HCEC 1CT (cell line): ENCODE measurements around the gene AEBP1.

Experiments
- DNase-seq: peaks from one replicate; pipeline ENCODE4 v3.0.0-alpha.2; 2017

AEBP1 gene

DNA sequence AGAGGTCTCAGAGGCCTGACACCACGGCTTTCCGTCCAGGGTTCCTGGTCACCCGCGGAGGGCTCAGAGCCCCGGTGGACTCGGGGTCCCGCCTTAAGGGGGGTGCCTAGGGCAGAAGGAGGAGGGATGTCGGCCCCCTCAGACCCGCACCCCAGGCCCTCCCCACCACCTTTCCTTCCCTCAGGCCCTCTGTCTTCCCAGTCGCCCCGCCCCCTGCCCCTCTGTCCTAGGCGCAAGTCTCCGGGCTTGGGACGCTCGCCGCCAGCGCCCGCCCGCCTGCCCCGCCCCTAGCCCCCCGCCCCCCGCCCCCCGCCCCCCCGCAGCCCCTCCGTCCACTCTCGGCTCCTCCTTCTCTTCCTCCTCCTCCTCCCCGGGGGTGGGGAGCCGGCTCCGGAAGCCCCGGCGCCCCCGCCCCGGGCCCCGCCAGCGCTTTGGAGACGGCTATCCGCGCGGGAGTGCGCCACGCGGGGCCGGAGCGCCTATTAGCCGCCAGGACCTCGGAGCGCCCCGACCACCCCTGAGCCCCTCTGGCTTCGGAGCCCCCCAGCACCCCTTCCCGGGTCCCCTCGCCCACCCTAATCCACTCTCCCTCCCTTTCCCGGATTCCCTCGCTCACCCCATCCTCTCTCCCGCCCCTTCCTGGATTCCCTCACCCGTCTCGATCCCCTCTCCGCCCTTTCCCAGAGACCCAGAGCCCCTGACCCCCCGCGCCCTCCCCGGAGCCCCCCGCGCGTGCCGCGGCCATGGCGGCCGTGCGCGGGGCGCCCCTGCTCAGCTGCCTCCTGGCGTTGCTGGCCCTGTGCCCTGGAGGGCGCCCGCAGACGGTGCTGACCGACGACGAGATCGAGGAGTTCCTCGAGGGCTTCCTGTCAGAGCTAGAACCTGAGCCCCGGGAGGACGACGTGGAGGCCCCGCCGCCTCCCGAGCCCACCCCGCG is at the start of gene AEBP1:
Gene AEBP1, plus strand, starts transcription at position 423 of the 937 bp plus-strand sequence. Its CDS starts 321 bp downstream, at position 744.
- DNase-seq, result peak; percentile 22

DNA sequence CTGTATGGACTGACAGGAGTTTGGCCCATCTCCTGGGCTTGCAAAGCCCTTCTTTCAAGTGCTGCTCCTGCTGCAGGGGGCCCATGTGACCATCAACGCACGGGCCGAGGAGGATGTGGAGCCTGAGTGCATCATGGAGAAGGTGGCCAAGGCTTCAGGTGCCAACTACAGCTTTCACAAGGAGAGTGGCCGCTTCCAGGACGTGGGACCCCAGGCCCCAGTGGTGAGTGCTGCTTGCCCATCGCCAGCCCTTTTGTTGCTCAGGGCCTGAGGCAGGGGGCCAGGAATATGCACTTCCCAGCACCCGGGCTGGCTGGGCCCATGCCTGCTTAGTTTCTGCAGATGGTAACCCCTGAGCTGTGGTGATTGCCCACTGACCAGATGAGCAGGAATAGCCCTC is 47.5 kb upstream of the AEBP1 start:
- DNase-seq, result no peak

DNA sequence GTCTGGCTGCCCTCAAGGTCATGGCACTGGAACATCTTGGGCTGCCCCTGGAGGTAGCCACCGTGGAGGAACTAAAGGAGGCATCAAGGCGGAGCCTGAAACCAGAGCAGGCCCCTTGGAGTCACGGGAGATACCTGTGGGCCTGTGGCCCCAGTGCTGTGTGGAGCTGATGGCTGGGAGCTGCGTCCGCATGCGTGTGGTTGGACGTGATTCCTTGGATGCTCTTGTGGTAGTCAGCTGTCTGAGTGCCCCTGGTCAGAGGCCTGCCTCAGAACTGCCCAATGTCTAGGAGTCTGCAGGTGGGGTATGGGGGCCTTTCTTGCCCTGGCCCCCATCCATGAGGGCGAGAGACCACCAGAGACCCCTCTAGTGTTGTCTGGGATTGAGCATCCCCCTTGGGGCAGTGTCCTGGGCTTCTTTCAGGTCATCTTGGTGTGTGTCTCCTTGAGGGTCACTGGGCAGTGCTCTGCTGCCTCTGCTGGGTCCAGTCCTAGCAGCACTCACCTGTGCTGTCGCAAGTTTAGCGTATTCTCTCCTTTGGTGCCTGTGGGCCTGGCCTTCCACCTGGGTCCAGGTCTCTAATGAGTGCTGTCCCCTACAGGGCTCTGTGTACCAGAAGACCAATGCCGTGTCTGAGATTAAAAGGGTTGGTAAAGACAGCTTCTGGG is 46.8 kb upstream of the AEBP1 start:
- no peak for DNase-seq

DNA sequence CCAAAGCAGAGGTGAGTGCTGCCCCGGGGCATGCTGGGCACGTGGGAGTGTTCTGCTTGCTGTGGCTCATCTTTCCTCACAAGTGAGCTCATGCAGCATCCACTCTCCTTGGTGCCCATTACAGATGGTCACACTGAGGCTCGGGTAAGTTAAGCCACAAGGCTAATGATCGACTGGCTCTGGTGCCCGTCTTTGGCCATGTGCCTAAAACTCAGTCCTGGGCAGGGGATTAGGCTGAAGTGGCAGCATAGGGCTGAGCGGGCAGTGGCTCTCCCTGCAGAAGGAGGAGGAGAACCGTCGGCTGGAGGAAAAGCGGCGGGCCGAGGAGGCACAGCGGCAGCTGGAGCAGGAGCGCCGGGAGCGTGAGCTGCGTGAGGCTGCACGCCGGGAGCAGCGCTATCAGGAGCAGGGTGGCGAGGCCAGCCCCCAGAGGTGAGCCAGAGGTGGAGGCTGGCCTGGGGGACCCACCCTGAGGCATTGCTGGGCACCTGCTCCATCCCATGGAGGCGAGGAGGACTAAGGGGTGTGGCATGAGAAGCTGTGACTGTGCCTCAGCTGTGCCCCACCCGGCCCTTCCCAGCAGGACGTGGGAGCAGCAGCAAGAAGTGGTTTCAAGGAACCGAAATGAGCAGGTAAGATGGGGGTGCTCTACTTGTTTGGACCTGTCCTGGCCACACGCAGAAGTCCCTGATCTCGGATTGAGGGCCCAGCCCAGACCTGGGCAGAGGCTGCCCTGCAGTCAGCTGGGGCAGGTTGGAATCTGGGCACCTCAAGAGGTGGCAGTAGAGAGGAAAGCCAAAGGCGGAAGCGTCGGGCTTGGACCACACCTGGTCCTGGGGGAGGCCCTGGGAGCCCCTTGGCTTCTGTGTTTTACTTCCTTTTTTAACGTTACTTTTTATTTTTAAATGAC is 46.0 kb upstream of the AEBP1 start:
- no peak for DNase-seq

DNA sequence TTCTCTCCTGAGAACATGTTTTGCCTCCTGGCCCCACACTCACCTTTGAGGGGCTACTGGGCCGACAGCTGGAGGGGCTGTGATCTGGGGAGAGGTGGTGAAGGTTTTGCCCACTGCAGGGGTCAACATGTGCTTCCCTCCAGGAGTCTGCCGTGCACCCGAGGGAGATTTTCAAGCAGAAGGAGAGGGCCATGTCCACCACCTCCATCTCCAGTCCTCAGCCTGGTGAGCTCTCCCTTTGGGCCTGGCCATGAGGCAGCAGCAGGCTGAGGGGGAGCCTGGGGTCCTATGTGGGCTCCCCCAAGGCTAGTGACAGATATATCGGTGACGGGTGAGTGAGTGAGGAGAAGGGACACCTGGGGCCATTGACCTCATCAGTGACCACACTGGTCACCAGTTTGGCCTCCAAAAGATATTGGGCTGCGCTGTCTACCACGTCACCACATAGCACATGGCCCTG is 45.4 kb upstream of the AEBP1 start:
- DNase-seq, result no peak

DNA sequence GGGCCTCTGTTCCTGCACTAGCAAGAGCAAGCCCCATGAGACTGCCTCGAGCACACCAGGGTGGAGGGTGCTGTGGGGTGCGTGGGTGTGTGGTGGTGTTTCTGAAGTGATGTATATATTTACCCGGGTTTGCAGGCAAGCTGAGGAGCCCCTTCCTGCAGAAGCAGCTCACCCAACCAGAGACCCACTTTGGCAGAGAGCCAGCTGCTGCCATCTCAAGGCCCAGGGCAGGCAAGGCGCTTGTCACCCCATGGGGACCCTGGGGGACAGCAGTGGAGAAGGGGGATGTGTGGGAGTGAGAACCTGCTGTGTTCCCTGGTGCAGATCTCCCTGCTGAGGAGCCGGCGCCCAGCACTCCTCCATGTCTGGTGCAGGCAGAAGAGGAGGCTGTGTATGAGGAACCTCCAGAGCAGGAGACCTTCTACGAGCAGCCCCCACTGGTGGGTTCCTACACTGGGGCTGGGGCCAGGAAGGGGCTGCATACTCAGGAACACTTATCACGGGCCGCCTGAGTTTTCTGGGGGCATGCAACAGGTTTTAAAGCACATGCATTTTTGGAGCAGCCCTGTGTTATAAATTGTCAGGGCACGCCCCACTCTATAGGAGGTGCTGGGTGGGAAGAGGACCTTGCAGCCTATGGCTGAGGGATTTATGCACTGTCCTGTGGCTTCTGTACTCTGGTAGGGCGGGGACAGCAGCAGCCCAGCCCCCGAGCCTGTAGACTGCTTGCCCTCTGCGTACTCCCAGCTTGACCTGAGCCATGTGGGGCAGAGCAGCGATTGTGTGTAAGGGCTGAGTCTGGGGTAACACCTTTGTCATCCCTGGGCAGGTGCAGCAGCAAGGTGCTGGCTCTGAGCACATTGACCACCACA is 44.7 kb upstream of the AEBP1 start:
- no peak for DNase-seq

DNA sequence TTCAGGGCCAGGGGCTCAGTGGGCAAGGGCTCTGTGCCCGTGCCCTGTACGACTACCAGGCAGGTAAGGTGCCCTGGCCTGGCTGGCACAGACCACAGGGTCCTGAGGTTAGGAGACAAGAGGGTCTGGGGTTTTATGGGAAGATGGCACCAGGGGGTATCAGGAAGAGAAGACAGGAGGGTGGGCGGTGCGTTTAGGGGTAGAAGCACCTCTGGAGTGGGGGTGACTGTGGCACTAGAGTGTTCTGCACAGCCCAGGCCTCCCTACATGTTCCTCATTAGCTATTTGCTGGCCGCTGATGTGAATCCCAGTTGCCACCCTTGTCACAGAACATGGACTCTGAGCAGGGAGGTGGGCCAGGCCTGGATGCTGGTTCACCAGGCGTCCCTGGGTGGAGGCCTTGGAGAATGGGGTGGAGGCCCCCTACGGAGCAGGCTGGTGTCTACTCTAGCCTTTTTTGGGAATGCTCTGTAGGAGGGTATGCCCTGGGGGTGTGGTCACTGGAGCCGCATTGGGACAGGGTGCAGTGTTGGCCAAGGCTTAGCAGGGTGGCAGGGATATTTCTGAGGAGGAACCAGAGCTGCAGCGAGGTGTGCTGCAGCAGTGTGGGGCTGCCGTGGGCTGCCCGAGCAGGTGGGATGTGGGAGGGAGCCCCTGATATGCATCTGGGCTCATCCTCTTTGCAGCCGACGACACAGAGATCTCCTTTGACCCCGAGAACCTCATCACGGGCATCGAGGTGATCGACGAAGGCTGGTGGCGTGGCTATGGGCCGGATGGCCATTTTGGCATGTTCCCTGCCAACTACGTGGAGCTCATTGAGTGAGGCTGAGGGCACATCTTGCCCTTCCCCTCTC is 43.8 kb upstream of the AEBP1 start:
- no peak for DNase-seq

DNA sequence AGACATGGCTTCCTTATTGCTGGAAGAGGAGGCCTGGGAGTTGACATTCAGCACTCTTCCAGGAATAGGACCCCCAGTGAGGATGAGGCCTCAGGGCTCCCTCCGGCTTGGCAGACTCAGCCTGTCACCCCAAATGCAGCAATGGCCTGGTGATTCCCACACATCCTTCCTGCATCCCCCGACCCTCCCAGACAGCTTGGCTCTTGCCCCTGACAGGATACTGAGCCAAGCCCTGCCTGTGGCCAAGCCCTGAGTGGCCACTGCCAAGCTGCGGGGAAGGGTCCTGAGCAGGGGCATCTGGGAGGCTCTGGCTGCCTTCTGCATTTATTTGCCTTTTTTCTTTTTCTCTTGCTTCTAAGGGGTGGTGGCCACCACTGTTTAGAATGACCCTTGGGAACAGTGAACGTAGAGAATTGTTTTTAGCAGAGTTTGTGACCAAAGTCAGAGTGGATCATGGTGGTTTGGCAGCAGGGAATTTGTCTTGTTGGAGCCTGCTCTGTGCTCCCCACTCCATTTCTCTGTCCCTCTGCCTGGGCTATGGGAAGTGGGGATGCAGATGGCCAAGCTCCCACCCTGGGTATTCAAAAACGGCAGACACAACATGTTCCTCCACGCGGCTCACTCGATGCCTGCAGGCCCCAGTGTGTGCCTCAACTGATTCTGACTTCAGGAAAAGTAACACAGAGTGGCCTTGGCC is 43.0 kb upstream of the AEBP1 start:
- DNase-seq, result no peak

DNA sequence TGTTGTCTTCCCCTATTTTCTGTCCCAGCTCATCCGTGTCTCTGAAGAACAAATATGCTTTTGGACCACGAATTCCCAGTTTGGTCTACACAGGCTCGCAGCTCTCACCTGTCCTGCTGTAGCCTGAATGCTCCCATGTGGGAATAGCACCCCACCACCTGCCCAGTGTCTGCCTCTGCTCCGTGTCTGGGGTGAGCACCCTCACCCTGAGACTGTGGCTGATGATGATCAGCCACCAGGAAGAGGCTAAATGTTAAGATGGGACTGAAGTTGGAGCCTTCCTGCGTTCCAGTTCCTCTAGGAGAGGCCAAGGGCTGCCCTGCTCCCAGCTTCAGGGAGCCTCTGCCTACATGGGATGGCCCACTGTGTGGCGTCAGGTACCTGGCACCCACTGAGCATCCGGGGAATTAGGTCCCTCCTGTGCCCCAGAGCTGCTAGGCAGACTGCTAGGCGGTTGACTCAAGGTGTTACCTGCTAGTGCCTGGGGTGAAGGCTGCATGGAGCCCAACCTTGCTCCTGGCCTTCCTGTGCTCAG is 42.4 kb upstream of the AEBP1 start:
- no peak for DNase-seq

DNA sequence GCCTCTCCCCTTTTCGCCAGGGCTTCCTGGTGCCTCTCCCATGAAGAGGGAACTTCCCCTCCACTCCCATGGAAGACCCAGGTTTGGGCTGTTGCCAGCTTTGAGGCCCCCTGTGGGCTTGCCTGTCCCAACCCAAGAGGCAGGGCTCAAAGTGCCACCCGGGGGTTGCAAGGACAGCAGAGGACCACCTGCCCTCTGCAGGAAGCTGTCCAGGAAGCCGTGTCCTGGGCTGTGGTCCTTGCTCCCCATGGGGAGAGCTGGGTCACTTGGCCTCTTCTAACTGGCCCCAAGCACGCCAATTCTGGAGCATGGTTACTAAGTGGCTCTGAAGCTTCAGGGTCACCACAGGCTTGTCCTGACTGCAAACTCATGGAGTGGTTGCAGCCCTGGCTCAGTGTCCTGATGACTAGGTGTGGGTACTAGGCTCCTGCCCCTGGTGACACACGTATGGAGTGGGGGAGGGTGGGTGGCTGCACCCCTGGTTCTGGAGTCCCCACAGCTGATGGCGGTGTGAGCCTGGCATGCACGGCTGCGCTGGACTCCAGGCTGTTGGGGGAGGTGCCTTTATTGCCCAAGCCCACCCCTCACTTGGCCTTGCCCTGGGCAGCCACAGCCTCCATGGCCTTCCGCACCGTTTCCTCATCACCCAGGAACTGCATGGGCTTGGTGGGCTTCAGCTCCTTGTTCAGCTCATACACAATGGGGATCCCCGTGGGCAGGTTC is 41.8 kb upstream of the AEBP1 start:
- DNase-seq, result no peak

DNA sequence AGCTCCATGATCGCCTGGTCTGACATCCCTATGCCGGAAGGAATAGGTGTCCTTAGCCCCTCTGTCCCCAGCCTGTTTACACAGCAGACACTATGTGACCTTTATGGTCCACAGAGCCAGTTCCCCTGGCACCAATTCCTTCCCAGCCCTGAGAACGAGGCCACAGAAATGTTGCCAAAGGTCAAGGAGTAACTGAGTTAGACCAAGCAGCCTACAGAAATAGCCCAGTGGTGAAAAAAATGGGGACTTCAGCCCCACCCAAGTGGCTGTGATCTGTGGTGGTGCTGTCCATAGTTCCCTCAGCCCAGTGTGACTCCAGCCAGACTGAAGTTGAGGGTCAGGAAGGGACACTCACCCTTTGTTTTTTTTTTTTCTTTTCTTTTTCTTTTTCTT is 41.2 kb upstream of the AEBP1 start:
- DNase-seq, result no peak

DNA sequence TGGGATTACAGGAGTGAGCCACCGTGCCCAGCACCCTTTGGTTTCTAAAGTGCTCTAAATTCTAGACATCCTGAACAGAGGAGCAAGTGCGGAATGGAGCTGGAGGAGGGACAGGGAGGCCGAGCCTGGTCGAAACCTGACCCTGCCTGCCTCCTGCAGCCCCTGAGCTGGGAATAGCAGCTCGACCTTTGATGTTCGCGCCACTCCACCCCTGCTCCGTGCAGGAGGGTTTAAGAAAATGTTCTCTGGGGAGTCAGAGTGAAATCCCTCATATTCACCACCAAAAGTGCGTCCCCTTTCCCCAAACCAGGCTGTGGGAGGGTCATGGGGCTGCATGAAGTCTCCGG is 40.6 kb upstream of the AEBP1 start:
- no peak for DNase-seq

DNA sequence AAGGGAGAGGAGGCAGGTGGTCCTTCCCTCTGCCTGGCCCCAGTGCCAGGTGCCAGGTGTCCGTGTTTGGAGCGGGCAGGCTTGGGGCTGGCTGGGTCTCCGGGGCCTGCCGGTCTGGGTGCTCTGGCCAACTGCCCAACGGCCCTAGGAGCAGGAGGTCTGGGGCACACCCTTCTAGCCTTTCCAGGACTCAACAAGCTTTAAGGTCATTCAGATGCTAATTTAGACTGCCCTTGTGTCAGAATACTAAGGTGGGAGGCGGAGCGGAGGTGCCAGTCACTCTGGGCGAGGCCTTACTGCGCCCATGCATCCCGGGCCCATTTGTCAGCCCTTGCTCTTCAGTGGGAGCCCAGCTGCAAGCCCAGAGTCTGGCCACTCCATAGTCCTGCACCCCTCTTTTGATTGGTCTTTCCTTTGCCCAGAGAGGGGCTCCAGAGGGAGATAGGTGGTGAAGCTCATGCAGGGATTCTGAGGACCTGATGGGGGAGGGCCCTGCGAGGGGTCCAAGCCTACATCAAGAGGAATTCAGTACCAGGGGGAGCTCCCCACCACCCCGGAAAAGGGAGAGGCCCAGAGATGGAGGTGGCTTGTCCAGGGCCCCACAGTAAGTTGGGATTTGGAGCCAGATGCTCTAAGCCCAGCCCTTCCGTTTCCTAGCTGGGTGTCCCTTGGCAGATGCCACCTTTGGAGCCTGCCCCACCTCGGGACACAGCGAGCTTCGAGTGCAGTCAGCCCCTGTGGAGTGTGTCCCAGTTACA is 40.1 kb upstream of the AEBP1 start:
- DNase-seq, result no peak

DNA sequence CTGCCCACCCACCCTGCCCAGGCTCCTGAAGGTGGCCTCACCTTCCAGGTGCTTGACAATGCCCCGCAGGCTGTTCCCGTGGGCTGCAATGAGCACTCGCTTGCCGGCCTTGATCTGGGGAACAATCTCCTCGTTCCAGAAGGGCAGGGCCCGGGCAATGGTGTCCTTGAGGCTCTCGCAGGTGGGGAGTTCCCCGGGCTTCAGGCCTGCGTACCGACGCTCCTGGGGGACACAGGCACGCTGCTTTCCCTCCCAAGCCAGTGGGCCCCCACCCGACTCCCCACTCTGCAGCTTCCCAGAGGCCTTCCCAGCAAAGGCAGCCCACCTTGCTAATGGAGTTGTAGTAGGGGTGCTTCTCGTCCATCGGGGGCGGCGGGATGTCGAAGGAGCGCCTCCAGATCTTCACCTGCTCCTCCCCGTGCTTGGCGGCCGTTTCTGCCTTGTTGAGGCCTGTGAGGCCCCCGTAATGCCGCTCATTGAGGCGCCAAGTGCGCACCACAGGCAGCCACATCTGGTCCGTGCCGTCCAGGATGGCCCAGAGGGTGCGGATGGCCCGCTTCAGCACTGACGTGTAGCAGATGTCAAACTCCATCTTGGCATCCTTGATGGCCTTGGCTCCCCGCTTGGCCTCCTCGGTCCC is 39.2 kb upstream of the AEBP1 start:
- no peak for DNase-seq

DNA sequence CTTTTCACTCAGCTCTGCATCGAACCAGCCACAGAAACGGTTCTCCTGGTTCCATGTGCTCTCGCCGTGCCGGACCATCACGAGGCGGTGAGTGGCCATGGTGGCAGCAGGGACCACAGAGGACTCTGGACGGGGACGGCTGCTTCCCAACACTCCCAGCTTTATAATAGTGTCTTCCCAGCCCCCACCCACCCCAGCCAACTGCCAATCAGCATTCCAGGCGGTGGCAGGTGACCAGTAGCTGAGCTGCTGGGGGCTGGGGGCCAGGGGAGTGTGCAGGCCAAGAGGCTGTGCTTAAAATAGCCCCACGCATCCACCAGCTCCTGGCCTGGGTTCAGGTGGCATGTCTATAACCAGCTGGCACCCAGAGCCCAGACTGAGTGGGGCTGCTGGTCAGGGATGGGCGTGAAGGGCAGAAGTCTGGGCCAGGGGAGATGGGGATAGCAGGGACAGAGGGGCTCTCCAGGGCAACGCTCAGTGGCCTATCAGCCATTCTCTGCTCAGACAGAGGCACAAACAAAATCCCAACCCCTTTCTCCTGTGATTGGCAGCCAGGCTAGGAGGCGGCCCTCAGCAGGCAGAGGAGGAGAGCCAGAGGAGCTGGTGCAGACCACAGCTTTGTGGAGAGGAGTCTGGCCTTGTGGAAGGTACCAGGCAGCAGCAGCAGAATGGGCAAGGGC is 38.6 kb upstream of the AEBP1 start, which contains the start of gene PGAM2:
Gene PGAM2, minus strand, starts transcription at position 137 of the 680 bp plus-strand sequence. Its CDS starts 38 bp downstream, at position 99.
- DNase-seq, result no peak

DNA sequence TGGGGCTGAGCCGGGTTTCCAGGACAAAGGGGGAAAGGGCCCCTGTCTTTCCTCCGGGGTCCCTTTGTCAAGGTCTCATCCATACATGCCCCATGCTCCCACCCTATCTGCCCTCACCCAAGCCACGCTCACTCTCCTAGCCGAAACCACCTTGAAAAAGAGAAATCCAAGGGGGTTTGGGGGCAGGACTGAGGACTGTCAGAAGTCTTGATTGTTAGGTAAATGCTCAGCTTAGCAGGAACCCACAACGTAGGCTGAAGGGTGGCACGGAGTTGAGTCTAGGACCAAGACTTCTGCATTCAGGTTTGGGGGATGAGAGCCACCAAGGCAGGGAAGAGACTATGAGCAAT is 38.1 kb upstream of the AEBP1 start:
- DNase-seq, result no peak

DNA sequence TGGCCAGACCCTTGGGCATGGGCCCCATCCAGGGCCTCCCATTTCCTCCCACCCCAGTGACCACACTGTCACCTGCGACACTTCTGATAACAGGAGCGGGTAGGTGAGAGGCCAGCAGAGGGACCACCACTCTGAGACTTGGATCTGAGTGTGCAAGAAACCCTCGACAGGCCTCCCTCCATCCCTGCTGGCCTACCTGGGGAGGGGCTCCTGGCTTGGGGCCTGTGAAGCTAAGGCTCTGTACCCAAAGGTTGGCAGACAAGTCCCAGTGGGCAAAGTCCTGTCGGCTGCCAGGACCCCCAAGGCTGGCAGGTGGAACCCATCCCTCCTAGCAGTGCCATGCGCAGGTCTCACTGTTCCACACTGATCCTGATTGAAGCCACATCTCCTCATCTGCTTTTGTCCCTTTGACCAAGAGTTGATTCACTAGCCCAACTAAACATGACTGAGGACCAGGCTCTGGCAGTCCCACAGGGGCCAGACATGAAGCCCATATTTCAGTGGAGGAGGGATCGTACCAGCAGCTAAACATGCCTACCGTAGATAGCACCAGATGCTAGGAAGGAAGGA is 37.6 kb upstream of the AEBP1 start:
- DNase-seq, result no peak
